SU-DHL-6 (cell line): Measurements from ENCODE around the gene RAB11FIP3.

Experiments used
- H2AFZ ChIP-seq: fragments of 200-600 bp; sonication (generic); 2 replicates; pipeline ENCODE4 v1.6.1; 2014; ENCODE audit warnings: low read depth, mild to moderate bottlenecking, moderate library complexity, mixed read lengths, antibody characterized with exemption, low read length; ENCODE audit not compliant: severe bottlenecking
- H3F3A ChIP-seq: fragments of 200-600 bp; shearing (Covaris generic); 2 replicates; pipeline ENCODE4 v1.6.0; 2016; ENCODE audit warnings: antibody characterized with exemption, mild to moderate bottlenecking; ENCODE audit not compliant: insufficient read depth
- H3K27ac ChIP-seq: fragments of 200-600 bp; sonication (generic); 2 replicates; pipeline ENCODE4 v1.5.1; 2016; ENCODE audit warnings: low read depth, mild to moderate bottlenecking, low read length, moderate library complexity, mixed read lengths
- H3K27me3 ChIP-seq: fragments of 200-600 bp; sonication (generic), shearing (Covaris generic); 2 replicates; pipeline ENCODE4 v1.6.0; 2014; ENCODE audit warnings: mild to moderate bottlenecking, low read length
- H3K36me3 ChIP-seq: fragments of 200-600 bp; sonication (generic); 2 replicates; pipeline ENCODE4 v1.6.1; 2014; ENCODE audit warnings: mild to moderate bottlenecking, low read length, mixed read lengths
- H3K4me2 ChIP-seq: fragments of 300-600, 200-600 bp; shearing (Covaris generic), sonication (generic); 2 replicates; pipeline ENCODE4 v1.6.0; 2014; ENCODE audit warnings: low read length, low read depth, mild to moderate bottlenecking; ENCODE audit not compliant: poor library complexity, severe bottlenecking
- H3K4me3 ChIP-seq: fragments of 200-600 bp; sonication (generic); 2 replicates; pipeline ENCODE4 v1.5.1; 2014; ENCODE audit warnings: antibody characterized with exemption, low read length, mild to moderate bottlenecking, mixed read lengths; ENCODE audit not compliant: insufficient read depth, poor library complexity, severe bottlenecking
- H3K79me2 ChIP-seq: fragments of 200-600 bp; sonication (generic); 2 replicates; pipeline ENCODE4 v1.6.1; 2014; ENCODE audit warnings: mild to moderate bottlenecking, low read length, moderate library complexity; ENCODE audit not compliant: insufficient read depth
- H3K9ac ChIP-seq: fragments of 200-600 bp; sonication (generic); 2 replicates; pipeline ENCODE4 v1.7.0; 2014; ENCODE audit warnings: mild to moderate bottlenecking, low read length
- H3K9me2 ChIP-seq: fragments of 200-600 bp; sonication (generic); replicated peaks from 2 replicates; pipeline ENCODE4 v1.6.1; 2014; ENCODE audit warnings: low read length; ENCODE audit not compliant: insufficient read depth
- H3K9me3 ChIP-seq: fragments of 200-600 bp; sonication (generic); 2 replicates; pipeline ENCODE4 v1.6.1; 2014; ENCODE audit warnings: low read length, mixed read lengths; ENCODE audit not compliant: insufficient read depth
- H4K20me1 ChIP-seq: fragments of 200-600 bp; sonication (generic); 2 replicates; pipeline ENCODE4 v1.6.1; 2014; ENCODE audit warnings: low read depth, mild to moderate bottlenecking, antibody characterized with exemption, low read length, moderate library complexity, mixed read lengths
- CTCF ChIP-seq: fragments of 200-600 bp; sonication (generic); IDR thresholded peaks from one replicate; pipeline ENCODE4 v1.5.1; 2017; ENCODE audit warnings: antibody characterized with exemption, mild to moderate bottlenecking, low read length, moderate library complexity; ENCODE audit not compliant: insufficient read depth, poor library complexity, severe bottlenecking
- EZH2phosphoT487 ChIP-seq: fragments of 200-600 bp; sonication (generic), shearing (Covaris generic); conservative IDR thresholded peaks from 2 replicates; pipeline ENCODE4 v1.6.1; 2018; ENCODE audit warnings: mild to moderate bottlenecking, antibody characterized with exemption, low read length, moderate library complexity, mixed read lengths

RAB11FIP3 gene

GRCh38 chr16:519841-520687, 94.6 kb downstream of the RAB11FIP3 start:
- Histone ChIP-seq H3K27me3 (no peaks in the 10 kb centered on the region), H4K20me1 (no peaks in the 10 kb centered on the region), H2AFZ (no peak overlapping the region), H3K79me2 (no peaks in the 10 kb centered on the region), H3K4me2 (no peak overlapping the region), H3F3A (no peaks in the 10 kb centered on the region), H3K9me2 (no peaks in the 10 kb centered on the region), H3K4me3 (no peak overlapping the region), H3K9me3 (no peaks in the 10 kb centered on the region), H3K9ac (no peak overlapping the region), H3K27ac (no peak overlapping the region), H3K36me3 (no peaks in the 10 kb centered on the region)
- no peak for TF ChIP-seq CTCF
- no peak for TF ChIP-seq EZH2phosphoT487

DNA sequence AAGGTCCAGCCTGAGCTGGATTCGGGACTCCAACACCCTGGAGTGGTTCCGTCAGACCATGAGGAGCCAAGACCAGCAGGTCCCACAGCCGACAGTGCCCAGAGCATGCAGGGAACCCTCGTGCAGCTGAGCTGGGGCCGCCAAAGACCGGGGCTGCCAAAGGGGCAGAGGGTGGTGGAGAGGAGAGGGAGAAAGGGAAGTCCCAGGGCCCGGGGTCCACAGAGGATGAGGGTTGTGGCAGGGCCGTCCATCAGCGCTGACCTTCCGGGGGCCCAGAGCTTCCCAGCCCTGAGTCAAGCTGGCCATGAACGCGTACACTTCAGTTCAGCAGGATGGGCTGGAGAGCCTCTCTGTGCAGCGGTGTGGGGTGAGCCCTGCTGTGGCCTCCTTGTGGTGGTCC, 95.4 kb downstream of the RAB11FIP3 start:
- H3K27ac ChIP-seq: no peak overlapping the region
- H3K9me3 ChIP-seq: no peaks in the 10 kb centered on the region
- no peak overlapping the region for H3K4me2 ChIP-seq
- H2AFZ ChIP-seq: no peak overlapping the region
- H3K9me2 ChIP-seq: no peaks in the 10 kb centered on the region
- H3F3A ChIP-seq: 0 out of 2 replicates have a peak, but pooled peaks cover 5% of the 10 kb centered on the region
- H3K4me3 ChIP-seq: no peak overlapping the region
- no peaks in the 10 kb centered on the region for H3K36me3 ChIP-seq
- no peaks in the 10 kb centered on the region for H3K79me2 ChIP-seq
- H4K20me1 ChIP-seq: no peaks in the 10 kb centered on the region
- TF ChIP-seq CTCF: no peak
- TF ChIP-seq EZH2phosphoT487: no peak
- no peaks in the 10 kb centered on the region for H3K27me3 ChIP-seq
- no peak overlapping the region for H3K9ac ChIP-seq

GRCh38 chr16:521381-522210, 96.1 kb downstream of the RAB11FIP3 start:
- Histone ChIP-seq H3F3A (0 out of 2 replicates have a peak, but pooled peaks cover 9% of the 10 kb centered on the region), H3K9ac (no peak overlapping the region), H4K20me1 (no peaks in the 10 kb centered on the region), H3K79me2 (0 out of 2 replicates have a peak, but pooled peaks cover 3% of the 10 kb centered on the region), H3K27me3 (no peaks in the 10 kb centered on the region), H3K4me3 (no peak overlapping the region), H3K4me2 (no peak overlapping the region), H3K9me3 (no peaks in the 10 kb centered on the region), H3K9me2 (no peaks in the 10 kb centered on the region), H2AFZ (no peak overlapping the region), H3K36me3 (no peaks in the 10 kb centered on the region), H3K27ac (no peak overlapping the region)
- TF ChIP-seq EZH2phosphoT487 (no peak), CTCF (no peak)
